ENCODE measurements around the gene CCDC122.

- TF ChIP-seq FOS (IDR thresholded peaks at IDR 0.05; ENCODE audit: extremely low read depth, insufficient read length) (no peak), ZNF274 (IDR thresholded peaks at IDR 0.05; ENCODE audit: borderline replicate concordance, low read depth, low read length) (no peak)
Observed at GRCh38 chr13:43787997-43788396, 91.5 kb downstream of the CCDC122 start.

Measured in K562 (cell line).